Body of pancreas (tissue), 4 donors: ENCODE measurements around the gene RET. TPM values are rescaled to one million over a fixed set of nuclear protein-coding genes. Genes with fewer than 3 reads are reported as not detected.
A peak's percentile ranks its signal among the peaks of the same experiment; 100 is the strongest.

Experiments used
- ATAC-seq: fragments of 150-250 bp; one replicate; pipeline ENCODE4 v1.9.1; 2016
- DNase-seq, 4 donors: peaks; one replicate each; pipeline ENCODE4 v3.0.0-alpha.2; 2019
- H3K27ac ChIP-seq, 4 donors: fragments of 200-600 bp; sonication (generic); 1 replicate in 3 of 4; 2 replicates in 1 of 4; pipeline versions ENCODE4 v1.5.1 to v1.6.1; 2016 to 2019; ENCODE audit warnings: mild to moderate bottlenecking in 1 of 4, mixed read lengths in 1 of 4, moderate library complexity in 1 of 4
- H3K27me3 ChIP-seq, 2 donors: fragments of 200-600 bp; sonication (generic); one replicate each; pipeline ENCODE4 v1.6.0; 2016; ENCODE audit warnings: mild to moderate bottlenecking in 1 of 2
- H3K36me3 ChIP-seq, 2 donors: fragments of 200-600 bp; sonication (generic); replicated peaks in 1 of 2; 2 replicates each; pipeline ENCODE4 v1.5.1; 2016; ENCODE audit warnings: low read depth in 2 of 2; ENCODE audit not compliant: insufficient read depth in 1 of 2
- H3K4me1 ChIP-seq: fragments of 200-600 bp; sonication (generic); one replicate; pipeline ENCODE4 v1.6.0; 2016
- H3K4me3 ChIP-seq, 2 donors: fragments of 200-600 bp; sonication (generic); 1 replicate in 1 of 2; 2 replicates in 1 of 2; pipeline ENCODE4 v1.5.1; 2016 to 2019
- H3K9me3 ChIP-seq, 3 donors: fragments of 200-600 bp; sonication (generic); 1 replicate in 2 of 3; 2 replicates in 1 of 3; pipeline ENCODE4 v1.5.1; 2016
- POLR2A ChIP-seq, 3 donors: fragments of 450-650 bp; IDR thresholded peaks; one replicate each; pipeline ENCODE4 v1.6.1; 2016; ENCODE audit warnings: antibody characterized with exemption in 3 of 3, mild to moderate bottlenecking in 2 of 3
- WGBS, 2 donors: methylation state at CpG; one replicate each; pipeline ENCODE4 v1.1.5; 2017; 5-methylcytosine and 5-hydroxymethylcytosine counted together
- intact Hi-C: fragments of 100-400 bp; cut with DNase I; formaldehyde crosslinking; loops from one replicate; pipeline ENCODE4 v1.15.1; 2023
- total RNA-seq, 2 donors: library from RNA; depleted of rRNA; stranded (reverse); fragments of >200 nt; gene quantifications; one replicate each; pipeline ENCODE4 v1.1.0, GENCODE V29; 2016
- TF ChIP-seq, protein P1 (sequence below), 7 experiments: fragments of 450-650 bp in 4 of 7; fragments of 200-600 bp in 3 of 7; sonication (generic) in 3 of 7; IDR thresholded peaks; one replicate each; pipeline ENCODE4 v1.5.1; 2016 to 2019; ENCODE audit warnings: antibody characterized with exemption in 7 of 7

The RET gene
- 1 to 10 TPM in 1 of 2 donors, under 1 TPM in 1; 0.78 to 1.6 TPM for total RNA-seq

DNA sequence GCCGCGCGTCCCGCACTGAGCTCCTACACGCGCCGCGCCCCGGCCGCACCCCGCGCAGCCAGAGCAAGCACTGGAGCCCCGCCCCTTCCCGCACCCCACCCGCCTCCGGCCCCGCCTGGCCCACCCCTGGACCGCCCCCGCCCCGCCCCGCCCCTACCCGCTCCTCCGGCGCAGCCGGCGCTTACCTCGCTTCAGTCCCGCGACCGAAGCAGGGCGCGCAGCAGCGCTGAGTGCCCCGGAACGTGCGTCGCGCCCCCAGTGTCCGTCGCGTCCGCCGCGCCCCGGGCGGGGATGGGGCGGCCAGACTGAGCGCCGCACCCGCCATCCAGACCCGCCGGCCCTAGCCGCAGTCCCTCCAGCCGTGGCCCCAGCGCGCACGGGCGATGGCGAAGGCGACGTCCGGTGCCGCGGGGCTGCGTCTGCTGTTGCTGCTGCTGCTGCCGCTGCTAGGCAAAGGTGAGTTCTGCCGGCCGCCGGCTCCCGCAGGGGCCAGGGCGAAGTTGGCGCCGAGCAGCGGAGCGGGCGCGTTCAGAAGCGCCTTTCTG, at the start of gene RET:
RET (plus strand) TSS at position 194 of the 545 bp plus-strand sequence; CDS start at position 384, 190 bp downstream.
- H3K9me3 ChIP-seq, result no peaks in the 10 kb centered on the region
- H3K36me3 ChIP-seq, result no peaks in the 10 kb centered on the region
- intact Hi-C loops, result no loop called here
- no peak within 1 kb of the TSS for H3K27ac ChIP-seq
- DNase-seq (peak in 3 of 4 donors; percentile 17 to 67 (median 43)), ATAC-seq (peak; percentile 49)
- 0% methylated on average over 66 of the region's 78 CpGs; no CpG with 5 or more reads in 1 of the 2 donors for WGBS, 2 donors
- peaks cover 0 to 6% of the 10 kb centered on the region in 2 donors for H3K27me3 ChIP-seq
- H3K4me3 ChIP-seq, result peak within 1 kb of the TSS in 1 of 2 donors; percentile 34
- peaks cover 19% of the 10 kb centered on the region for H3K4me1 ChIP-seq
- TF ChIP-seq, protein P1, sequence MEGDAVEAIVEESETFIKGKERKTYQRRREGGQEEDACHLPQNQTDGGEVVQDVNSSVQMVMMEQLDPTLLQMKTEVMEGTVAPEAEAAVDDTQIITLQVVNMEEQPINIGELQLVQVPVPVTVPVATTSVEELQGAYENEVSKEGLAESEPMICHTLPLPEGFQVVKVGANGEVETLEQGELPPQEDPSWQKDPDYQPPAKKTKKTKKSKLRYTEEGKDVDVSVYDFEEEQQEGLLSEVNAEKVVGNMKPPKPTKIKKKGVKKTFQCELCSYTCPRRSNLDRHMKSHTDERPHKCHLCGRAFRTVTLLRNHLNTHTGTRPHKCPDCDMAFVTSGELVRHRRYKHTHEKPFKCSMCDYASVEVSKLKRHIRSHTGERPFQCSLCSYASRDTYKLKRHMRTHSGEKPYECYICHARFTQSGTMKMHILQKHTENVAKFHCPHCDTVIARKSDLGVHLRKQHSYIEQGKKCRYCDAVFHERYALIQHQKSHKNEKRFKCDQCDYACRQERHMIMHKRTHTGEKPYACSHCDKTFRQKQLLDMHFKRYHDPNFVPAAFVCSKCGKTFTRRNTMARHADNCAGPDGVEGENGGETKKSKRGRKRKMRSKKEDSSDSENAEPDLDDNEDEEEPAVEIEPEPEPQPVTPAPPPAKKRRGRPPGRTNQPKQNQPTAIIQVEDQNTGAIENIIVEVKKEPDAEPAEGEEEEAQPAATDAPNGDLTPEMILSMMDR (IDR thresholded peaks at IDR 0.05), result no peak
- TF ChIP-seq POLR2A (IDR thresholded peaks at IDR 0.05), result peak in 1 of 3 donors; percentile 14

DNA sequence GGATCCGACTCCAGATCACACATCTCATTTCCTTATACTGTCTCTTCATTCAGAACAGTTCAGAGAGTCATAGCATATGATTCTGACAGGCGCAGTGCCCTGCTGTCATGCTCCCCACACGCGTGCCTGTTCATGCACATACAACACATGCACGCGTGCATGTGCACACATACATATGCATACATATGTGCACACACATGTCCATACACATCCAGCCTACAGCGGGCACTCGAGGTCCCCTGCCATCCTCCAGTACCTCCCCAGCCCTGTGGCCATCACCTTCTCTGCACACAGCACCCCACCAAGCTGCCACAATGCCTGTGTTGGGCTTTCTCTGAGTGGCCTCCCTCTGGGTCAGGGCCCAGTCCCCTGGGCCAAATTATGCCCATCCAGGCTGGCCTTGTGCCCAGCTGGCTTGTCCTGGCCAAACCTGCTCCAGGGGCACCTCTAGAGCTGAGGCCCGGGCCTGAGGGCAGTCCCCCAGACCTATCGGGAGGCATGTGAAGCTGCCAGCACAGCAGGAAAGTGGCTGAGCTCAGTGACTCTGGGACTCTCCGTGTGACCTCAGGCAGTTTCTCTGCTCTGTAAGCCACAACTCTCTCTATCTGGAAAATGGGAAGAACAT, 49.4 kb upstream of the RET start:
- no peaks in the 10 kb centered on the region for H3K36me3 ChIP-seq
- no peaks in the 10 kb centered on the region for H3K9me3 ChIP-seq
- intact Hi-C loops, result no loop called here
- WGBS, 2 donors, result 82 to 86% methylated on average over 10 to 11 of the region's 11 CpGs
- DNase-seq, result no peak
- TF ChIP-seq, protein P1 (IDR thresholded peaks at IDR 0.05), result no peak
- TF ChIP-seq POLR2A (IDR thresholded peaks at IDR 0.05), result no peak
- ATAC-seq, result no peak
- H3K27me3 ChIP-seq, result no peaks in the 10 kb centered on the region
- peaks cover 11% of the 10 kb centered on the region for H3K4me1 ChIP-seq
- H3K4me3 ChIP-seq, result no peak overlapping the region
- H3K27ac ChIP-seq, result no peak overlapping the region

DNA sequence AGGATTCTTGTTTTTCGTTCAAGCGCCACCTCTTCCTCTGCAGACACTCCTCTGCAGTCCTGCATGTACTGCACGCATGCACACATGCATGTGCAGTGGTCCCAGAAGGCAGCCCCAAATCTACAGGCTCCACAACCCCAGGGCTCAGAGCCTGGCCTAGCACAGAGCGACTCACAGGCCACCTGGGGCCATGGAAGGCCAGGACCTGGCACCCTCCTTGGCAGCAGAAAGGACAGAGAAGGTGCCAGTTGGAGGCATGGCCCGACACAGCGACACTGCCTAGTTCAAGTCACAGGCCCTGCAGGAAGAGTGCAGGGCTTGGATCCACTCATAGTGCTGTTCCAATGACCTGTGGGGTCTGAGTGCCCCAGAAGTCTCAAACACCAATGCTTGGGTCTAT, 48.7 kb upstream of the RET start:
- no peaks in the 10 kb centered on the region for H3K27me3 ChIP-seq
- DNase-seq, result no peak
- H3K4me1 ChIP-seq, result peaks cover 11% of the 10 kb centered on the region
- H3K36me3 ChIP-seq, result no peaks in the 10 kb centered on the region
- TF ChIP-seq POLR2A (IDR thresholded peaks at IDR 0.05), result no peak
- TF ChIP-seq, protein P1 (IDR thresholded peaks at IDR 0.05), result no peak
- no peak for ATAC-seq
- H3K9me3 ChIP-seq, result peaks cover 0 to 5% (median 0%) of the 10 kb centered on the region in 3 donors
- H3K27ac ChIP-seq, result no peak overlapping the region
- intact Hi-C loops, result no loop called here
- no peak overlapping the region for H3K4me3 ChIP-seq
- WGBS, 2 donors, result 88 to 90% methylated on average over 4 to 6 of the region's 6 CpGs

DNA sequence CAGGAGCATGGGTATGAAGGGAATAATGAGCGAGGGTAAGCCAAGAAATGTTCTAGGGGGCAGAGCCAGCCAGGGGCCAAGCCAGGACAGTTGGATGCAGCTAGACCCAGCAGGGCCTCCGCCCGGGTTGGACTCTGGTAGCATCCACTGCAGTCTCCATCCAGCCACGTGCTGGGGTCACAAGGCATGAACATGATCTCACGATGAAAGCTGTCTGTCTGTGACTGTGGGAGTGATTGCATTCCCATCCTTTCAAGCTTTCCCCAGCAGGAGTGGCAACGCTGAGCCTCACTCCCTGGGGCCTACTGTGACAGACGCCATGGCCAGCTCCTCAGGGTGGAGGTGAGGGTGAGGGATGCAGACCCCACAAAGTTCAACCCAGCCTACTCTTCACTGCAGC, 47.8 kb upstream of the RET start:
- Histone ChIP-seq H3K27me3 (no peaks in the 10 kb centered on the region), H3K27ac (no peak overlapping the region), H3K4me3 (no peak overlapping the region), H3K9me3 (peaks cover 0 to 5% (median 0%) of the 10 kb centered on the region in 3 donors), H3K4me1 (peaks cover 11% of the 10 kb centered on the region), H3K36me3 (no peaks in the 10 kb centered on the region)
- 78 to 79% methylated on average over 3 to 7 of the region's 7 CpGs for WGBS, 2 donors
- ATAC-seq (no peak), DNase-seq (no peak)
- intact Hi-C loops, result no loop called here
- no peak for TF ChIP-seq POLR2A (IDR thresholded peaks at IDR 0.05)
- TF ChIP-seq, protein P1 (IDR thresholded peaks at IDR 0.05), result no peak
